HG03432 (cell line): Measurements from ENCODE around the gene SALL2.
A peak's percentile ranks its signal among the peaks of the same experiment; 100 is the strongest.

Source experiments
- ATAC-seq: cut with Tn5 transposase; IDR thresholded peaks from one replicate; pipeline ENCODE4 v1.9.1; 2021; ENCODE audit warnings: mild to moderate bottlenecking, moderate library complexity; ENCODE audit not compliant: unreplicated experiment

The SALL2 gene

GRCh38 chr14:21494902-21495762 is 31.0 kb downstream of the SALL2 start:
- no peak for ATAC-seq

GRCh38 chr14:21486640-21487087 is 39.5 kb downstream of the SALL2 start:
- ATAC-seq = no peak

- ATAC-seq = peak; percentile 99
Measured at GRCh38 chr14:21476925-21477681, 49.0 kb downstream of the SALL2 start, which contains the start of the genes RAB2B and TOX4. RAB2B (minus strand) TSS chr14:21476959; CDS start chr14:21476872, 87 bp downstream. TOX4 (plus strand) TSS chr14:21477195; CDS start chr14:21477279, 84 bp downstream.

GRCh38 chr14:21476523-21476924 is 49.6 kb downstream of the SALL2 start:
- ATAC-seq = peak; percentile 39

GRCh38 chr14:21475767-21476522 is 50.2 kb downstream of the SALL2 start:
- ATAC-seq = no peak
